ENCODE data around the gene FCHO1.

FCHO1 gene

GRCh38 chr19:17726964-17727773, 24.1 kb upstream of the FCHO1 start:
- H2BK15ac ChIP-seq (replicated peaks; ENCODE audit: low read depth), result no peak overlapping the region
- H3K27me3 ChIP-seq (ENCODE audit: insufficient read depth, low read length, poor library complexity), result no peaks in the 10 kb centered on the region
- H3K9ac ChIP-seq (ENCODE audit: low read length), result no peak overlapping the region
- peaks cover 18% of the 10 kb centered on the region for H3K36me3 ChIP-seq (ENCODE audit: control insufficient read depth, insufficient read depth, low read length)
- no peak for DNase-seq
- H4K8ac ChIP-seq (ENCODE audit: low read depth, low read length), result no peak overlapping the region
- no peak overlapping the region for H2AK5ac ChIP-seq (ENCODE audit: low read length)
- H3K79me2 ChIP-seq (ENCODE audit: control insufficient read depth, insufficient read depth, low read length), result peaks cover 5% of the 10 kb centered on the region
- H3K4me1 ChIP-seq (ENCODE audit: control insufficient read depth, low read depth, low read length), result no peaks in the 10 kb centered on the region
- no CpG with 5 or more reads among the region's 62 CpGs for WGBS (ENCODE audit: extremely low coverage, insufficient coverage, low lambda C conversion rate)
- peaks cover 7% of the 10 kb centered on the region for H3K79me1 ChIP-seq (ENCODE audit: low read length)
- H3K27ac ChIP-seq (ENCODE audit: low read depth, low read length), result no peak overlapping the region
- H2BK120ac ChIP-seq (ENCODE audit: low read depth, low read length), result no peak overlapping the region
- H3K4me3 ChIP-seq (ENCODE audit: low read length), result no peak overlapping the region
- no peak overlapping the region for H2BK5ac ChIP-seq (ENCODE audit: low read length)
- no peak overlapping the region for H3K23ac ChIP-seq (ENCODE audit: low read length)
- H4K5ac ChIP-seq (ENCODE audit: low read length), result no peak overlapping the region
- no peak overlapping the region for H3K56ac ChIP-seq (ENCODE audit: low read length)
- no peak overlapping the region for H3K4me2 ChIP-seq (ENCODE audit: low read length)
- H3K4ac ChIP-seq (ENCODE audit: low read depth, low read length), result no peak overlapping the region
- H3K18ac ChIP-seq (ENCODE audit: low read length), result no peak overlapping the region

GRCh38 chr19:17727843-17728242, 23.4 kb upstream of the FCHO1 start:
- DNase-seq, result no peak
- no peak overlapping the region for H3K56ac ChIP-seq (ENCODE audit: low read length)
- no CpG with 5 or more reads among the region's 19 CpGs for WGBS (ENCODE audit: extremely low coverage, insufficient coverage, low lambda C conversion rate)
- peaks cover 19% of the 10 kb centered on the region for H3K36me3 ChIP-seq (ENCODE audit: control insufficient read depth, insufficient read depth, low read length)
- H3K18ac ChIP-seq (ENCODE audit: low read length), result no peak overlapping the region
- H3K27me3 ChIP-seq (ENCODE audit: insufficient read depth, low read length, poor library complexity), result no peaks in the 10 kb centered on the region
- H2BK5ac ChIP-seq (ENCODE audit: low read length), result no peak overlapping the region
- no peak overlapping the region for H3K27ac ChIP-seq (ENCODE audit: low read depth, low read length)
- H3K4me3 ChIP-seq (ENCODE audit: low read length), result no peak overlapping the region
- H3K79me1 ChIP-seq (ENCODE audit: low read length), result peaks cover 10% of the 10 kb centered on the region
- no peak overlapping the region for H3K9ac ChIP-seq (ENCODE audit: low read length)
- peaks cover 7% of the 10 kb centered on the region for H3K79me2 ChIP-seq (ENCODE audit: control insufficient read depth, insufficient read depth, low read length)
- H2BK15ac ChIP-seq (replicated peaks; ENCODE audit: low read depth), result no peak overlapping the region
- no peak overlapping the region for H3K4me2 ChIP-seq (ENCODE audit: low read length)
- no peak overlapping the region for H4K8ac ChIP-seq (ENCODE audit: low read depth, low read length)
- no peak overlapping the region for H2AK5ac ChIP-seq (ENCODE audit: low read length)
- H4K5ac ChIP-seq (ENCODE audit: low read length), result no peak overlapping the region
- H3K4ac ChIP-seq (ENCODE audit: low read depth, low read length), result no peak overlapping the region
- no peak overlapping the region for H2BK120ac ChIP-seq (ENCODE audit: low read depth, low read length)
- H3K4me1 ChIP-seq (ENCODE audit: control insufficient read depth, low read depth, low read length), result no peaks in the 10 kb centered on the region
- H3K23ac ChIP-seq (ENCODE audit: low read length), result no peak overlapping the region

GRCh38 chr19:17733127-17733526, 18.1 kb upstream of the FCHO1 start:
- WGBS (ENCODE audit: extremely low coverage, insufficient coverage, low lambda C conversion rate), result no CpG with 5 or more reads among the region's 22 CpGs
- Histone ChIP-seq H2BK15ac (replicated peaks; ENCODE audit: low read depth) (no peak overlapping the region), H4K5ac (ENCODE audit: low read length) (no peak overlapping the region), H3K27me3 (ENCODE audit: insufficient read depth, low read length, poor library complexity) (no peaks in the 10 kb centered on the region), H3K4me2 (ENCODE audit: low read length) (no peak overlapping the region), H3K4ac (ENCODE audit: low read depth, low read length) (no peak overlapping the region), H4K8ac (ENCODE audit: low read depth, low read length) (no peak overlapping the region), H3K9ac (ENCODE audit: low read length) (no peak overlapping the region), H3K56ac (ENCODE audit: low read length) (no peak overlapping the region), H2AK5ac (ENCODE audit: low read length) (no peak overlapping the region), H3K79me1 (ENCODE audit: low read length) (peaks cover 12% of the 10 kb centered on the region), H3K23ac (ENCODE audit: low read length) (no peak overlapping the region), H3K36me3 (ENCODE audit: control insufficient read depth, insufficient read depth, low read length) (peaks cover 16% of the 10 kb centered on the region), H3K79me2 (ENCODE audit: control insufficient read depth, insufficient read depth, low read length) (peaks cover 7% of the 10 kb centered on the region), H3K18ac (ENCODE audit: low read length) (no peak overlapping the region), H3K4me1 (ENCODE audit: control insufficient read depth, low read depth, low read length) (no peaks in the 10 kb centered on the region), H2BK120ac (ENCODE audit: low read depth, low read length) (no peak overlapping the region), H2BK5ac (ENCODE audit: low read length) (no peak overlapping the region), H3K4me3 (ENCODE audit: low read length) (no peak overlapping the region), H3K27ac (ENCODE audit: low read depth, low read length) (no peak overlapping the region)
- DNase-seq, result no peak

GRCh38 chr19:17734146-17734545, 17.1 kb upstream of the FCHO1 start:
- no peak overlapping the region for H3K23ac ChIP-seq (ENCODE audit: low read length)
- peaks cover 7% of the 10 kb centered on the region for H3K79me2 ChIP-seq (ENCODE audit: control insufficient read depth, insufficient read depth, low read length)
- H3K27me3 ChIP-seq (ENCODE audit: insufficient read depth, low read length, poor library complexity), result no peaks in the 10 kb centered on the region
- H2BK120ac ChIP-seq (ENCODE audit: low read depth, low read length), result no peak overlapping the region
- no peak overlapping the region for H3K18ac ChIP-seq (ENCODE audit: low read length)
- H2AK5ac ChIP-seq (ENCODE audit: low read length), result no peak overlapping the region
- no peak overlapping the region for H3K56ac ChIP-seq (ENCODE audit: low read length)
- H3K4me1 ChIP-seq (ENCODE audit: control insufficient read depth, low read depth, low read length), result no peaks in the 10 kb centered on the region
- no CpG with 5 or more reads among the region's 16 CpGs for WGBS (ENCODE audit: extremely low coverage, insufficient coverage, low lambda C conversion rate)
- no peak overlapping the region for H3K4ac ChIP-seq (ENCODE audit: low read depth, low read length)
- H3K9ac ChIP-seq (ENCODE audit: low read length), result no peak overlapping the region
- H3K79me1 ChIP-seq (ENCODE audit: low read length), result peaks cover 10% of the 10 kb centered on the region
- H2BK5ac ChIP-seq (ENCODE audit: low read length), result no peak overlapping the region
- H3K27ac ChIP-seq (ENCODE audit: low read depth, low read length), result no peak overlapping the region
- no peak overlapping the region for H4K5ac ChIP-seq (ENCODE audit: low read length)
- no peak overlapping the region for H3K4me3 ChIP-seq (ENCODE audit: low read length)
- no peak overlapping the region for H4K8ac ChIP-seq (ENCODE audit: low read depth, low read length)
- no peak overlapping the region for H2BK15ac ChIP-seq (replicated peaks; ENCODE audit: low read depth)
- DNase-seq, result no peak
- H3K36me3 ChIP-seq (ENCODE audit: control insufficient read depth, insufficient read depth, low read length), result peaks cover 12% of the 10 kb centered on the region
- H3K4me2 ChIP-seq (ENCODE audit: low read length), result no peak overlapping the region

GRCh38 chr19:17735410-17735809, 15.9 kb upstream of the FCHO1 start:
- no peak for DNase-seq
- Histone ChIP-seq H3K4me3 (ENCODE audit: low read length) (no peak overlapping the region), H3K4ac (ENCODE audit: low read depth, low read length) (no peak overlapping the region), H3K27ac (ENCODE audit: low read depth, low read length) (no peak overlapping the region), H3K56ac (ENCODE audit: low read length) (no peak overlapping the region), H3K27me3 (ENCODE audit: insufficient read depth, low read length, poor library complexity) (no peaks in the 10 kb centered on the region), H3K79me2 (ENCODE audit: control insufficient read depth, insufficient read depth, low read length) (peaks cover 4% of the 10 kb centered on the region), H4K8ac (ENCODE audit: low read depth, low read length) (no peak overlapping the region), H2AK5ac (ENCODE audit: low read length) (no peak overlapping the region), H2BK5ac (ENCODE audit: low read length) (no peak overlapping the region), H3K4me1 (ENCODE audit: control insufficient read depth, low read depth, low read length) (no peaks in the 10 kb centered on the region), H3K36me3 (ENCODE audit: control insufficient read depth, insufficient read depth, low read length) (peaks cover 9% of the 10 kb centered on the region), H2BK15ac (replicated peaks; ENCODE audit: low read depth) (no peak overlapping the region), H3K9ac (ENCODE audit: low read length) (no peak overlapping the region), H3K23ac (ENCODE audit: low read length) (no peak overlapping the region), H2BK120ac (ENCODE audit: low read depth, low read length) (no peak overlapping the region), H4K5ac (ENCODE audit: low read length) (no peak overlapping the region), H3K79me1 (ENCODE audit: low read length) (peaks cover 10% of the 10 kb centered on the region), H3K18ac (ENCODE audit: low read length) (no peak overlapping the region), H3K4me2 (ENCODE audit: low read length) (no peak overlapping the region)
- WGBS (ENCODE audit: extremely low coverage, insufficient coverage, low lambda C conversion rate), result no CpG with 5 or more reads among the region's 5 CpGs

- no peaks in the 10 kb centered on the region for H3K4me1 ChIP-seq (ENCODE audit: control insufficient read depth, low read depth, low read length)
- no peak overlapping the region for H3K23ac ChIP-seq (ENCODE audit: low read length)
- no peaks in the 10 kb centered on the region for H3K79me2 ChIP-seq (ENCODE audit: control insufficient read depth, insufficient read depth, low read length)
- H3K4me3 ChIP-seq (ENCODE audit: low read length), result no peak overlapping the region
- no CpG with 5 or more reads among the region's 7 CpGs for WGBS (ENCODE audit: extremely low coverage, insufficient coverage, low lambda C conversion rate)
- no peak overlapping the region for H4K8ac ChIP-seq (ENCODE audit: low read depth, low read length)
- no peak for DNase-seq
- H3K79me1 ChIP-seq (ENCODE audit: low read length), result peaks cover 1% of the 10 kb centered on the region
- H3K27me3 ChIP-seq (ENCODE audit: insufficient read depth, low read length, poor library complexity), result no peaks in the 10 kb centered on the region
- H3K4ac ChIP-seq (ENCODE audit: low read depth, low read length), result no peak overlapping the region
- H4K5ac ChIP-seq (ENCODE audit: low read length), result no peak overlapping the region
- no peak overlapping the region for H3K4me2 ChIP-seq (ENCODE audit: low read length)
- H2AK5ac ChIP-seq (ENCODE audit: low read length), result no peak overlapping the region
- H3K56ac ChIP-seq (ENCODE audit: low read length), result no peak overlapping the region
- H3K18ac ChIP-seq (ENCODE audit: low read length), result no peak overlapping the region
- H3K9ac ChIP-seq (ENCODE audit: low read length), result no peak overlapping the region
- H3K27ac ChIP-seq (ENCODE audit: low read depth, low read length), result no peak overlapping the region
- H3K36me3 ChIP-seq (ENCODE audit: control insufficient read depth, insufficient read depth, low read length), result peaks cover 5% of the 10 kb centered on the region
- no peak overlapping the region for H2BK120ac ChIP-seq (ENCODE audit: low read depth, low read length)
- H2BK15ac ChIP-seq (replicated peaks; ENCODE audit: low read depth), result no peak overlapping the region
- no peak overlapping the region for H2BK5ac ChIP-seq (ENCODE audit: low read length)
These were observed 13.6 kb upstream of the FCHO1 start for GRCh38 chr19:17737690-17738153.

Data from mesendoderm (in vitro differentiated cells).